Adrenal gland (tissue), 5 donors: ENCODE results near the gene TTC36.

Experiments used
- CTCF ChIP-seq, 6 experiments: fragments of 450-650 bp in 4 of 6; fragments of 200-600 bp in 2 of 6; sonication (generic) in 1 of 6; IDR thresholded peaks; 1 replicate in 5 of 6; 2 replicates in 1 of 6; pipeline versions ENCODE4 v1.5.1 to v1.8.0; 2016 to 2021; ENCODE audit warnings: antibody characterized with exemption in 6 of 6, mild to moderate bottlenecking in 2 of 6, moderate library complexity in 1 of 6
- POLR2A ChIP-seq, 2 donors: fragments of 450-650 bp; IDR thresholded peaks; one replicate each; pipeline ENCODE4 v1.6.1; 2017; ENCODE audit warnings: antibody characterized with exemption in 2 of 2, mild to moderate bottlenecking in 2 of 2, moderate library complexity in 1 of 2
- donor health status: DM: no; HTN: no; CAD: no.

- TF ChIP-seq CTCF (IDR thresholded peaks at IDR 0.05) = no peak
- no peak for TF ChIP-seq POLR2A (IDR thresholded peaks at IDR 0.05)
These were observed 33.5 kb downstream of the TTC36 start for GRCh38 chr11:118560806-118561205.
